Hematopoietic multipotent progenitor cell treated with erythropoietin and hydrocortisone succinate and interleukin-3 and kit ligand, for 8 days (in vitro differentiated cells): Measurements from ENCODE around the gene RNF180.
"Not testable (repeated sequence)": the region's sequence is repeated elsewhere in the genome, so short reads cannot be mapped to it uniquely, and the experiment has no call there.

Source experiments
- DNase-seq: peaks from one replicate; pipeline ENCODE4 v3.0.0-alpha.2; 2015

The RNF180 gene

GRCh38 chr5:64180661-64181343 lies 15.2 kb downstream of the RNF180 start:
- DNase-seq: no peak

GRCh38 chr5:64181440-64181839 lies 15.8 kb downstream of the RNF180 start:
- no peak for DNase-seq

- DNase-seq: no peak
Measured at GRCh38 chr5:64183956-64184355, 18.3 kb downstream of the RNF180 start.

GRCh38 chr5:64184832-64185231 lies 19.2 kb downstream of the RNF180 start:
- no peak for DNase-seq

GRCh38 chr5:64188776-64189175 lies 23.1 kb downstream of the RNF180 start:
- no peak for DNase-seq

- DNase-seq: no peak
Measured at GRCh38 chr5:64190562-64191306, 25.1 kb downstream of the RNF180 start.

- DNase-seq: no peak
Measured at GRCh38 chr5:64195981-64196380, 30.3 kb downstream of the RNF180 start.

GRCh38 chr5:64199425-64199824 lies 33.8 kb downstream of the RNF180 start:
- no peak for DNase-seq

- DNase-seq: no peak
Measured at GRCh38 chr5:64201996-64202395, 36.4 kb downstream of the RNF180 start.

GRCh38 chr5:64206653-64207052 lies 41.0 kb downstream of the RNF180 start:
- DNase-seq: no peak

- peak; percentile 30 for DNase-seq
Measured at GRCh38 chr5:64207978-64208377, 42.3 kb downstream of the RNF180 start.

GRCh38 chr5:64209353-64209752 lies 43.7 kb downstream of the RNF180 start:
- DNase-seq: no peak

GRCh38 chr5:64210866-64211265 lies 45.2 kb downstream of the RNF180 start:
- DNase-seq: no peak

GRCh38 chr5:64213011-64213410 lies 47.4 kb downstream of the RNF180 start:
- no peak for DNase-seq

- DNase-seq: no peak
Measured at GRCh38 chr5:64213531-64213930, 47.9 kb downstream of the RNF180 start.

GRCh38 chr5:64214132-64214531 lies 48.5 kb downstream of the RNF180 start:
- no peak for DNase-seq

GRCh38 chr5:64221911-64222310 lies 56.3 kb downstream of the RNF180 start:
- no peak for DNase-seq

- DNase-seq: not testable (repeated sequence)
Measured at GRCh38 chr5:64225286-64225981, 59.8 kb downstream of the RNF180 start.

- DNase-seq: not testable (repeated sequence)
Measured at GRCh38 chr5:64227131-64227537, 61.5 kb downstream of the RNF180 start.

GRCh38 chr5:64229163-64229774 lies 63.6 kb downstream of the RNF180 start:
- DNase-seq: peak; percentile 21

- DNase-seq: no peak
Measured at GRCh38 chr5:64260756-64261155, 95.1 kb downstream of the RNF180 start.

GRCh38 chr5:64269164-64269563 lies 103.5 kb downstream of the RNF180 start:
- no peak for DNase-seq

GRCh38 chr5:64273276-64273675 lies 107.6 kb downstream of the RNF180 start:
- no peak for DNase-seq
